C4-2B (cell line): ENCODE results near the gene SLC38A3.

ENCODE experiments used
- ZFX ChIP-seq: fragments of 450-650 bp; IDR thresholded peaks from 2 replicates; pipeline ENCODE4 v1.6.1; 2017
- TF ChIP-seq, protein P1 (sequence below): fragments of 450-650 bp; conservative IDR thresholded peaks from 2 replicates; pipeline ENCODE4 v1.5.1; 2017; ENCODE audit warnings: mild to moderate bottlenecking

GRCh38 chr3:50241713-50242380 is 36.8 kb downstream of the SLC38A3 start:
- TF ChIP-seq, protein P1, sequence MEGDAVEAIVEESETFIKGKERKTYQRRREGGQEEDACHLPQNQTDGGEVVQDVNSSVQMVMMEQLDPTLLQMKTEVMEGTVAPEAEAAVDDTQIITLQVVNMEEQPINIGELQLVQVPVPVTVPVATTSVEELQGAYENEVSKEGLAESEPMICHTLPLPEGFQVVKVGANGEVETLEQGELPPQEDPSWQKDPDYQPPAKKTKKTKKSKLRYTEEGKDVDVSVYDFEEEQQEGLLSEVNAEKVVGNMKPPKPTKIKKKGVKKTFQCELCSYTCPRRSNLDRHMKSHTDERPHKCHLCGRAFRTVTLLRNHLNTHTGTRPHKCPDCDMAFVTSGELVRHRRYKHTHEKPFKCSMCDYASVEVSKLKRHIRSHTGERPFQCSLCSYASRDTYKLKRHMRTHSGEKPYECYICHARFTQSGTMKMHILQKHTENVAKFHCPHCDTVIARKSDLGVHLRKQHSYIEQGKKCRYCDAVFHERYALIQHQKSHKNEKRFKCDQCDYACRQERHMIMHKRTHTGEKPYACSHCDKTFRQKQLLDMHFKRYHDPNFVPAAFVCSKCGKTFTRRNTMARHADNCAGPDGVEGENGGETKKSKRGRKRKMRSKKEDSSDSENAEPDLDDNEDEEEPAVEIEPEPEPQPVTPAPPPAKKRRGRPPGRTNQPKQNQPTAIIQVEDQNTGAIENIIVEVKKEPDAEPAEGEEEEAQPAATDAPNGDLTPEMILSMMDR = no peak
- no peak for TF ChIP-seq ZFX
